CD4-positive, alpha-beta T cell (primary cell): ENCODE results near the gene IMPDH2. TPM values are rescaled to one million over a fixed set of nuclear protein-coding genes. Genes with fewer than 3 reads are reported as not detected.

Experiments used
- ATAC-seq: fragments of 200-7000 bp; cut with Tn5 transposase; one replicate; pipeline ENCODE4 v1.10.0; 2022; ENCODE audit warnings: mild to moderate bottlenecking; ENCODE audit not compliant: poor library complexity
- CTCF ChIA-PET: fragments of 350-600 bp; sonication (Branson Sonifier 250); formaldehyde crosslinking; loops from one replicate; lab custom pipeline; 2021; ENCODE audit warnings: antibody characterized with exemption, inconsistent platforms; lab: Charles Lee
- POLR2A ChIA-PET: fragments of 350-600 bp; sonication (Branson Sonifier 250); formaldehyde crosslinking; loops from one replicate; lab custom pipeline; 2021; ENCODE audit warnings: antibody characterized with exemption, inconsistent platforms; lab: Charles Lee
- DNase-seq, 14 experiments: peaks; one replicate each; pipeline ENCODE4 v3.0.0-alpha.2; 2013 to 2020; ENCODE audit warnings: mixed read lengths in 2 of 14
- H3K27ac ChIP-seq, 2 donors: one replicate each; pipeline versions ENCODE4 v1.5.1 to v1.7.0; 2013; ENCODE audit warnings: low read length in 2 of 2, low read depth in 1 of 2, mild to moderate bottlenecking in 1 of 2
- H3K27me3 ChIP-seq, 2 experiments: 1 replicate in 1 of 2; 2 replicates in 1 of 2; pipeline versions ENCODE4 v1.6.1 to v1.7.0; 2013; ENCODE audit warnings: low read length in 2 of 2, control low read depth in 1 of 2, mild to moderate bottlenecking in 1 of 2, moderate library complexity in 1 of 2; ENCODE audit not compliant: insufficient read depth in 2 of 2, control insufficient read depth in 1 of 2
- H3K36me3 ChIP-seq: one replicate; pipeline ENCODE4 v1.6.1; 2013; ENCODE audit warnings: low read length, control low read depth; ENCODE audit not compliant: insufficient read depth
- H3K4me1 ChIP-seq: one replicate; pipeline ENCODE4 v1.6.1; 2013; ENCODE audit warnings: low read length, control low read depth; ENCODE audit not compliant: insufficient read depth
- H3K4me3 ChIP-seq: one replicate; pipeline ENCODE4 v1.5.1; 2013; ENCODE audit warnings: mild to moderate bottlenecking, low read length, moderate library complexity
- H3K9me3 ChIP-seq, 2 experiments: 1 replicate in 1 of 2; 2 replicates in 1 of 2; pipeline versions ENCODE4 v1.6.1 to v1.7.0; 2013; ENCODE audit warnings: low read length in 2 of 2, mild to moderate bottlenecking in 2 of 2, control low read depth in 1 of 2, moderate library complexity in 1 of 2; ENCODE audit not compliant: control insufficient read depth in 1 of 2, insufficient read depth in 1 of 2
- H3K27ac Mint-ChIP-seq: one replicate; pipeline ENCODE4 v1.8.0; 2020; ENCODE audit warnings: mixed read lengths
- H3K27me3 Mint-ChIP-seq: one replicate; pipeline ENCODE4 v1.8.0; 2021; ENCODE audit warnings: mixed read lengths
- H3K36me3 Mint-ChIP-seq: one replicate; pipeline ENCODE4 v1.8.0; 2021; ENCODE audit warnings: low read depth, mixed read lengths
- H3K4me1 Mint-ChIP-seq: one replicate; pipeline ENCODE4 v1.8.0; 2021; ENCODE audit warnings: low read depth, mixed read lengths
- H3K4me3 Mint-ChIP-seq: one replicate; pipeline ENCODE4 v1.8.0; 2020; ENCODE audit warnings: mild to moderate bottlenecking, mixed read lengths
- H3K9me3 Mint-ChIP-seq: one replicate; pipeline ENCODE4 v1.8.0; 2020; ENCODE audit warnings: mixed read lengths
- intact Hi-C, 2 experiments: fragments of 100-400 bp; cut with DNase I in 1 of 2; cut with micrococcal nuclease in 1 of 2; formaldehyde crosslinking; loops; one replicate each; pipeline versions ENCODE4 v1.15.1 to v1.9.0; 2023 to 2025; cut with DNase I, micrococcal nuclease
- total RNA-seq, 174 experiments: library from RNA in 2 of 174; stranded (reverse) in 2 of 174; gene quantifications; one replicate each; pipeline ENCODE4 v1.2.3 and lab custom pipeline; 2021 to 2026
- TF ChIP-seq, protein P1 (sequence below): fragments of 200-600 bp; IDR thresholded peaks from one replicate; pipeline ENCODE4 v1.8.0; 2022; ENCODE audit warnings: antibody characterized with exemption, mild to moderate bottlenecking

The IMPDH2 gene
- total RNA-seq, 2 experiments from 2014 or later = 133 to 135 TPM

DNA sequence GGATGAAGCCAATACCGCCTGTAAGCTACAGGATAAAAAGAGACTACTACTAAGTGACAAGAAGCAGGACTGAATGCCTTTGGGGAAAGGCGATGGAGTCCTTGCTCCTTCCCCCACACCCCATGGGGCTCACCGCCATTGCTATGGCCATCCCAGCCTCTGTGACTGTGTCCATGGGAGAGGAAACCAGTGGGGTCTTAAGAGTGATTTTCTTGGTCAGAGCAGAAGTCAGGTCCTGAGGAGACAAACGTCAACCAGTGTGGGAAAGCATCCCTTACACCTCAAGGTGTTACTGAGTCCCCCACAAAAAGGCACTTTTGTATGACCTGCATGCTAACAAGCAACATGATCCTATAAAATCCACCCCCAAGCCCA, 913 bp downstream of the IMPDH2 start:
- peaks cover 35% of the 10 kb centered on the region for H3K4me1 Mint-ChIP-seq
- H3K36me3 Mint-ChIP-seq = peaks cover 86% of the 10 kb centered on the region
- H3K27ac Mint-ChIP-seq = peak overlapping the region; percentile 93
- no peaks in the 10 kb centered on the region for H3K27me3 Mint-ChIP-seq
- Histone ChIP-seq H3K27me3 (no peaks in the 10 kb centered on the region), H3K9me3 (no peaks in the 10 kb centered on the region), H3K27ac (peak overlapping the region; percentile 87 to 94), H3K4me1 (peaks cover 41% of the 10 kb centered on the region), H3K36me3 (peaks cover 74% of the 10 kb centered on the region), H3K4me3 (peak overlapping the region; percentile 82)
- TF ChIP-seq, protein P1, sequence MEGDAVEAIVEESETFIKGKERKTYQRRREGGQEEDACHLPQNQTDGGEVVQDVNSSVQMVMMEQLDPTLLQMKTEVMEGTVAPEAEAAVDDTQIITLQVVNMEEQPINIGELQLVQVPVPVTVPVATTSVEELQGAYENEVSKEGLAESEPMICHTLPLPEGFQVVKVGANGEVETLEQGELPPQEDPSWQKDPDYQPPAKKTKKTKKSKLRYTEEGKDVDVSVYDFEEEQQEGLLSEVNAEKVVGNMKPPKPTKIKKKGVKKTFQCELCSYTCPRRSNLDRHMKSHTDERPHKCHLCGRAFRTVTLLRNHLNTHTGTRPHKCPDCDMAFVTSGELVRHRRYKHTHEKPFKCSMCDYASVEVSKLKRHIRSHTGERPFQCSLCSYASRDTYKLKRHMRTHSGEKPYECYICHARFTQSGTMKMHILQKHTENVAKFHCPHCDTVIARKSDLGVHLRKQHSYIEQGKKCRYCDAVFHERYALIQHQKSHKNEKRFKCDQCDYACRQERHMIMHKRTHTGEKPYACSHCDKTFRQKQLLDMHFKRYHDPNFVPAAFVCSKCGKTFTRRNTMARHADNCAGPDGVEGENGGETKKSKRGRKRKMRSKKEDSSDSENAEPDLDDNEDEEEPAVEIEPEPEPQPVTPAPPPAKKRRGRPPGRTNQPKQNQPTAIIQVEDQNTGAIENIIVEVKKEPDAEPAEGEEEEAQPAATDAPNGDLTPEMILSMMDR = no peak
- H3K9me3 Mint-ChIP-seq = no peaks in the 10 kb centered on the region
- POLR2A ChIA-PET = interaction anchor here (0.8 to 2.3 kb wide), 9 partner anchors 8 to 312 kb away, joined by 3 to 60 read pairs (median 23); partner anchors contain the start of genes DALRD3, P4HTM, QARS1 and QRICH1
- no peak for ATAC-seq
- intact Hi-C loops = loop anchor here (2.0 to 10.0 kb wide), 4 partner anchors 39 to 907 kb away; partner anchors contain the start of genes APEH (in 1 of the 2) and IP6K2 (in 1 of the 2)
- no peak for DNase-seq
- CTCF ChIA-PET = interaction anchor here (1.6 to 2.2 kb wide), 3 partner anchors 38 to 66 kb away, joined by 8 to 29 read pairs (median 16); partner anchors contain the start of genes P4HTM and QRICH1
- H3K4me3 Mint-ChIP-seq = peak overlapping the region; percentile 88

DNA sequence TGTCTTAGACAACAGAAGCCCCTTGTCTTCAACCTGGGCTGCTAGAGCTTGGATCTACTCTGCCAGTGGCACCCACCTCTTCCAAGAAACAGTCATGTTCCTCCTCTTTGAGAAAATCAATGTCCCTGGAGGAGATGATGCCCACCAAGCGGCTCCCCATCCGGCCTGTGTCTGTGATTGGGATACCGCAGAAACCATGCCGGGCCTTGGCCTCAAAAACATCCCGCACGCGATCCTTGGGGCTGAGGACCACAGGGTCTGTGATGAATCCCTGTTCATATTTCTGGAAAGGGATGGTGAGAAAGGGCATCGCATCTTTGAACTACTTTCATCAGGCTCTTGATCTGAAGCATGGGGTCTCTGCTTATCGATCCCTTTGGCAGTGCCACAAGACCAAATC, 1.6 kb downstream of the IMPDH2 start:
- TF ChIP-seq, protein P1 = no peak
- Histone ChIP-seq H3K4me1 (peaks cover 47% of the 10 kb centered on the region), H3K27me3 (no peaks in the 10 kb centered on the region), H3K4me3 (no peak overlapping the region), H3K36me3 (peaks cover 72% of the 10 kb centered on the region), H3K27ac (peak overlapping the region in 1 of 2 donors; percentile 32), H3K9me3 (no peaks in the 10 kb centered on the region)
- Mint-ChIP-seq H3K4me3 (peak overlapping the region; percentile 88), H3K4me1 (peaks cover 41% of the 10 kb centered on the region), H3K27me3 (no peaks in the 10 kb centered on the region), H3K27ac (peak overlapping the region; percentile 93), H3K9me3 (no peaks in the 10 kb centered on the region), H3K36me3 (peaks cover 86% of the 10 kb centered on the region)
- DNase-seq (no peak), ATAC-seq (no peak)
- intact Hi-C loops = loop anchor here (2.0 to 10.0 kb wide), 4 partner anchors 39 to 907 kb away; partner anchors contain the start of genes APEH (in 1 of the 2) and IP6K2 (in 1 of the 2)
- CTCF ChIA-PET = interaction anchor here (2.2 kb wide), 1 partner anchor 40 kb away, joined by 29 read pairs; no protein-coding TSS in a partner anchor
- POLR2A ChIA-PET = interaction anchor here (2.2 to 12.0 kb wide), 3 partner anchors 10 to 66 kb away, joined by 23 to 331 read pairs (median 42); partner anchors contain the start of genes DALRD3, QRICH1 and WDR6

DNA sequence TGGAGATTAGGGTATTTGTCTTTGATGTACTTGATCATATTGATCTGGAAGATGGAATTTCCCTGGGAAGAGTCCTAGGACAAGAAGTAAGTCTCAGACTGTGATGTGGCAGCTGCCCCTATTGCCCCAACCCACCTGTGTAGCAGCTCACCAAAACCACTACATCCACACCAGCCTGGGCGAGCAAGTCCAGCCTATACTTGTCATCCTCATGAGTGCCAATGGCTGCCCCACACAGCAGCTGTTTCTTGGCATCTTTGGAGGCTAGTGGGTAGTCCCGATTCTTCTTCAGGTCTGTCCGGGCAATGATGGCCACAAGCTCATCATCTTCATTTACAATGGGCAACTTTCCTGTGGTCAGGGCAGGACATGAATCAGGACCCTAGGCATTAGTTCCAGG, 2.7 kb downstream of the IMPDH2 start:
- intact Hi-C loops = loop anchor here in 1 of 2 experiments (5.0 to 10.0 kb wide), 3 partner anchors 309 to 908 kb away; partner anchors contain the start of genes APEH and IP6K2
- no peak for ATAC-seq
- Mint-ChIP-seq H3K4me1 (peaks cover 41% of the 10 kb centered on the region), H3K4me3 (peak overlapping the region; percentile 63), H3K27me3 (no peaks in the 10 kb centered on the region), H3K27ac (peak overlapping the region; percentile 93), H3K36me3 (peaks cover 84% of the 10 kb centered on the region), H3K9me3 (no peaks in the 10 kb centered on the region)
- Histone ChIP-seq H3K36me3 (peaks cover 61% of the 10 kb centered on the region), H3K4me3 (no peak overlapping the region), H3K27me3 (no peaks in the 10 kb centered on the region), H3K4me1 (peaks cover 54% of the 10 kb centered on the region), H3K9me3 (no peaks in the 10 kb centered on the region), H3K27ac (no peak overlapping the region)
- TF ChIP-seq, protein P1 = no peak
- POLR2A ChIA-PET = interaction anchor here (1.2 to 12.0 kb wide), 2 partner anchors 20 to 67 kb away, joined by 6 to 331 read pairs; partner anchors contain the start of genes QRICH1 and WDR6
- CTCF ChIA-PET = interaction anchor here (1.4 kb wide), 1 partner anchor 39 kb away, joined by 7 read pairs; no protein-coding TSS in a partner anchor
- no peak for DNase-seq
